GM12892 (cell line): Measurements from ENCODE around the gene CACNA2D4.

Experiments used
- POLR2A ChIP-seq: IDR thresholded peaks from 2 replicates; pipeline ENCODE4 v1.6.1; 2011; ENCODE audit warnings: low read depth, low read length, control low read depth
- POLR2AphosphoS5 ChIP-seq: IDR thresholded peaks from 2 replicates; pipeline ENCODE4 v1.6.1; 2011; ENCODE audit warnings: low read depth, low read length, control low read depth
- TAF1 ChIP-seq: IDR thresholded peaks from 2 replicates; pipeline ENCODE4 v1.6.1; 2011; ENCODE audit warnings: low read depth, mild to moderate bottlenecking, control low read depth, low read length, borderline replicate concordance

DNA sequence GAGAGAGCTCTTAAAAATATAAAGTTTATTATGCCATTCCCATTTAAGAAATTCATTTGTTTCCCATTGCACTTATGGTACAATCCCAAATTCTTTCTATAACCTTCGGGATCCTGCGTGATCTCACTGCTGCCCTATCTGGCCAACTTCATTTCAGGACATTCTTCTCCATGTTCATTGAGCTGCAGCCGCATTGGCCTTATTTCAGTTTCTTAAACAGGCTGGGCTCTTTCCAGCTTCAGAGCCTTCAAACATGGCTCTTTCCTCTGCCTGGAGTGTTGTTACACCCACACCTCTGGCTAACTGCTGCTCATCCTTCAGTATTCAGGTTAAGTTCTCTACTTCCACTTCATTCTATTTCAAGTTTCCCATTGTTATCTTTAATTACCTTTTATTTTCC, 156.6 kb downstream of the CACNA2D4 start:
- TF ChIP-seq TAF1 (no peak), POLR2A (no peak), POLR2AphosphoS5 (no peak)
